ENCODE results near the gene C17orf113. TPM values are rescaled to one million over a fixed set of nuclear protein-coding genes. Genes with fewer than 3 reads are reported as not detected.
A peak's percentile ranks its signal among the peaks of the same experiment; 100 is the strongest.
"Not testable (repeated sequence)": the region's sequence is repeated elsewhere in the genome, so short reads cannot be mapped to it uniquely, and the experiment has no call there.

Gene C17orf113
- polyA plus RNA-seq, 4 donors = 3.1 to 6.0 (median 3.3) TPM

- DNase-seq (ENCODE audit: low read depth in 4 of 4, low spot score in 3 of 4) = no peak
These were observed 32.6 kb downstream of the C17orf113 start for GRCh38 chr17:42017866-42018200.

DNA sequence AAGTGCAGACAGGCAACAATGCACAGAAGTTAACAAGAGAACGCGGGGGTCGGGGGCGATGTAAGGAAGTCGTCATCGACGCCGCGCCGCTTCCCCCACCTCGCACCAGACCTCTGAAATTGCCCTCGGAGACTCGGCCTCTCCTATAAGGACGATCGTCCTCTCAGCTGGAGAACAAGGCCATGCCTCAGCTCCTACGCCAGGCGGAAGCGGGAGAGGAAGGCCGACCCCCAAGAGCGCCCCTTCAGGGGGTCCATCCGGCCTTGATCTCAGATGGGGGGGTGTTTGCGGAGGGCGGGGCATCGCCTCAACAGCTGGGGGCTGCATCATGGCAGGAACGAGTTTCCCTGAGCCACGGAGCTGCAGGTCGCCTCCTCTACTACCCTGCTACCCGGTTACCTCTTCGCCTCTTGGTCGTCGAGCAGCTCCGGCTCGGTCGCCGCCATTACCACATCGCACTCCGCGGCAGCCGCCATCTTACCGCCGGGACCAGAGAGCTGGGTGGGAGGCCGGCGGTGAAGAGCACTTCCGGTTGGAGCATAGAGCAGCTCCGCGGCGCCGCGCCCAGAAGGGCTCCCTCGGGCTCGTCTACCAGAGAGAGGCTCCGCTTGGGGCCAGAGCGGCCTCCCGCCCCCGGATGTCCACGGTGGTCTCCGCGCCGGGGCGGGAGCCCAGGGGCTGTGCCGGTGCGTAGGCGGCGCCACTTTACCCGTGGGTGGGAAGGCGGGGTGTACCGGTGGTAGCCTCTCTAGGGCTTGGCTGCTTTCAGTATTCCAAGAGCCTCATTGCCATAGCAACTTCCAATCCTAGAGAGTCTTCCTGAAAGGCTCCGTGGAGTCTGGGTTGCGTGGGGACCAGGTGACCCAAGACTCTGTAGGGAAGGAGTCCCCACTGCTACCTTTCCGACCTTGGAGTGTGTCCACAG lies 33.2 kb downstream of the C17orf113 start, which contains the start of gene DNAJC7:
Gene DNAJC7, minus strand, starts transcription at position 499 of the 925 bp plus-strand sequence. Its CDS starts 23 bp downstream, at position 476.
- DNase-seq (ENCODE audit: low read depth in 4 of 4, low spot score in 3 of 4) = peak; percentile 81 to 85 (median 83)

GRCh38 chr17:42016411-42016831 lies 34.0 kb downstream of the C17orf113 start:
- no peak for DNase-seq (ENCODE audit: low read depth in 4 of 4, low spot score in 3 of 4)

DNA sequence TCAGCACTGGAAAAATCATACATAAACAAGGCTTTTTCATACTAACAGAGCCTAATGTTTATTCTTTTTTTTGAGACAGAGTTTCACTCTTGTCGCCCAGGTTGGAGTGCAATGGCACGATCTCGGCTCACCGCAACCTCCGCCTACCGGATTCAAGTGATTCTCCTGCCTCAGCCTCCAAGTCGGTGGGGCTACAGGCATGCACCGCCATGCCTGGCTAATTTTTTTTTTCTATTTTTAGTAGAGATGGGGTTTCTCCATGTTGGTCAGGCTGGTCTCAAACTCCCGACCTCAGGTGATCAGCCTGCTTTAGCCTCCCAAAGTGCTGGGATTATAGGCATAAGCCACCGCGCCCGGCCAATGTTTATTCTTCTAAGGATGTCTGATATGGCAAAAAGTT lies 36.7 kb downstream of the C17orf113 start:
- not testable (repeated sequence) for DNase-seq (ENCODE audit: low read depth in 4 of 4, low spot score in 3 of 4)

DNA sequence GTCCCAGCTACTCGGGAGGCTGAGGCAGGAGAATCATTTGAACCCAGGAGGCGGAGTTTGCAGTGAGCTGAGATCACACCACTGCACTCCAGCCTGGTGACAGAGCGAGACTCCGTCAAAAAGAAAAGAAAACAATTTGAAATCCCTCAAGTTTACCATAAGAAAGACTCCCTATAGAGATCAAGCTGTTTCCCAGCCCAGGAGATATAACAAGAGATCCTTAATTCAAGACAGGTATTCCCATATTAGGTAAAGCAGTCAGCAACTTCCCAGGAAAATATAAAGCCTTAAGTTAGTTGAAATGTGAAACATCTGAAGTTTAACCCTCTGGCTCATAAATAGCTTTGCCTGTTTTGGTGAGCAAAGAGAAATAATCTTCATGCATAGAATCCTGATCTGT lies 38.0 kb downstream of the C17orf113 start:
- DNase-seq (ENCODE audit: low read depth in 4 of 4, low spot score in 3 of 4) = not testable (repeated sequence)

DNA sequence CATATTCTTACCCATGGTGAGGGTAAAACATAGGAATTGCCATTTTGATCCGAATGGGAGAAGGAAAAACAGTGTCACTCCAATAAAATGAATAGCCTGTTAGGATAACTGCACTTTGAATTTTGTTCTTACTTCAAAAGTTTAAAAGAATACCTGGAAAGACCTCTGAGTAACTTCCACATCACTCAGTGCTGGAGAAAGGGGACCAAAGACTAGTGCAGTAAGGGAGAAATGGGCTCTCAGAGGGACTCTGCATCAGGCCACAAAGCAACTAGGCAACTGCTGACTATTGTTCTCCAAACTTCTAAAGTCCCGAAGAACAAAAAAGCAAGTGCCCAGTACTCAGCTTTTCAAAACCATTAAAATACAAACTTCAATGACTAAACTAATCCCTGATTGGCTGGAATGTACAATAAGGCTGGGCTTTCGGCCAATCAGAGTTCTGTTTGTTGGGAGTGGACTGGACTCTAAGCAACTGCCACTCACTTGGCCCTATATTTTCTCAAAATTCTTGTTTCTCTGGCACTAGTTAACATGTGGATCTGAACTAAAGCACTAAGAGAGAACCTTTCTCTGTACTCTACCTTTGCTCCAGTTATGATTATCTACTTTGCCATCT lies 39.4 kb downstream of the C17orf113 start:
- DNase-seq (ENCODE audit: low read depth in 4 of 4, low spot score in 3 of 4) = no peak

DNA sequence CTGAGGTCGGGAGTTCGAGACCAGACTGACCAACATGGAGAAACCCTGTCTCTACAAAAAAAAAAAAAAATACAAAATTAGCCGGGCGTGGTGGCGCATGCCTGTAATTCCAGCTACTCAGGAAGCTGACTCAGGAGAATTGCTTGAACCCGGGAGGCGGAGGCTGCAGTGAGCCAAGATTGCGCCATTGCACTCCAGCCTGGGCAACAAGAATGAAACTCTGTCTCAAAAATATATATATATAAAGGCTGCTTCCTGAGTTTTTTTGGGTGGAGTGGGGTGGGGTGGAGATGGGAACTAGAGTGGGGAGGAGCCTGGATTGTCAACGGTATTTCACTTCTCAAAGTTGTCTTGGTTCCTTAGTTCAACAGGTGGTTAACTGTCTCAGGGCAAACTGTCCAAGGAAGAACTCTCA lies 40.1 kb downstream of the C17orf113 start:
- not testable (repeated sequence) for DNase-seq (ENCODE audit: low read depth in 4 of 4, low spot score in 3 of 4)

DNA sequence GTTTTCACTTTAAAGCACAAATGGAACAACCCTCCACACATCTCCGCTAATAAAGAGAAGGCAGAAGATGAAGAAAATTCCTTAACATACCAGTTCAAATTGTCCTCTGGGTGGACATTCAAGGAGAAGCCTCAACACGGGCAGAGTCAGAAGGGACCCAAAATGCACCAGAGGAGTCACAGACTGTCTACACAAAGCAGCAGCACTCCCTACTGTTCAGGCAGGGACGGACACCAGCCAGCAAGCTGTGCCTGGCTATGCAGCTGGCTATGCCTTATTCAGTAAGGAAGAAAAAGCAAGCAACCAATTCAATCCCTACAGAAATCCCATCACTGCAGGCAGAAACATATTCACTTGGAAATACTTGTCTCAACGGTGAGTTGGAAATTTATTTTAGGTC lies 41.2 kb downstream of the C17orf113 start:
- no peak for DNase-seq (ENCODE audit: low read depth in 4 of 4, low spot score in 3 of 4)

- DNase-seq (ENCODE audit: low read depth in 4 of 4, low spot score in 3 of 4) = no peak
These were observed 45.2 kb downstream of the C17orf113 start for GRCh38 chr17:42005166-42005565.

- no peak for DNase-seq (ENCODE audit: low read depth in 4 of 4, low spot score in 3 of 4)
These were observed 47.6 kb downstream of the C17orf113 start for GRCh38 chr17:42002792-42003301.

DNA sequence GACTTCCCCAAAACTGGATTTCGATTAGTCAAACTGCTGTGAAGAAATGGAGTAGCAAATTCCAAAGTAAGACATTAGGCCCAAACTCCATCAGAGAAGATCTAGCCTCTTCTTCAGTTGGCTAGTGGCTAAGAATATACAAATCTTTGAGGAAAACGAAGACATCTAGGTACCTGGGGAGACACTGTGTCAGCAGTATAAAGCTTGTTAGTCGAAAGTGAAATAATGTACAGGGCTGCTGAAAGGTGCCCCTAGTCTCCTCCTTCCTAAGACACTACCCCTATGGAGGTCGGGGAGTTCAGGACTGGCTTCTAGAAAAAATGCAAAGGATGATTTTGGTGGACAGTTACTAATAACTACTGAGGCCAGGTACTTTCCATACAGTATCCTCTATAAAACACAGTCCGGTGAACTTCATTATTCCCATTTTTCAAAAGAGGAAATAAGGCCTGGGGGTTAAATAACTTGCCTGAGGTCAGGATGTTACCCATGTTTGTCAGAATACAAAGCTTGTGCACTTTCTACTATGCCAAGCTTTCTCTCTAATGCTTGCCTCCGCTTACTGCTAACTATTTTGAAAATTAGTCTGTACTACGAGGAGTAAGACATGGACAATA lies 48.1 kb downstream of the C17orf113 start:
- DNase-seq (ENCODE audit: low read depth in 4 of 4, low spot score in 3 of 4) = no peak

DNA sequence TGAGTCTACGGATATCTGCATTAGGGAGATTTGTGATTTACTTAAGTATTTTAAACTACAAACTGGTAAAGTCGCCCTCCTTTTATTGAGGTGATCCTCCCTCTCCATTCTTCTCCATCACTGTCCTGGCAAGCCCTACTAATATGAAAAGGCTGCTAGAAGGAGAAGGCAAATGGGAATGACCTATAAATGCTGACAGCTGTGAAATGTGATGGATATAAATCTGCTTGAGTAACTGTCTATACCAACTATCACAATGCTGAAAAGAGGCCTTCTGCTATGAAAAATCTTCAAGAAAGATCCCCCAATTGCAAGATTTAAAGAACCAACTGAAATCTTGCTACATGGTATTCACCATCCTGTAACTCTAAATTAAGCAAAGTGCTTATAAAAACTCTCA lies 48.7 kb downstream of the C17orf113 start:
- no peak for DNase-seq (ENCODE audit: low read depth in 4 of 4, low spot score in 3 of 4)

GRCh38 chr17:42000413-42001133 lies 49.8 kb downstream of the C17orf113 start:
- DNase-seq (ENCODE audit: low read depth in 4 of 4, low spot score in 3 of 4) = no peak

GRCh38 chr17:41998497-41998896 lies 51.9 kb downstream of the C17orf113 start:
- no peak for DNase-seq (ENCODE audit: low read depth in 4 of 4, low spot score in 3 of 4)

DNA sequence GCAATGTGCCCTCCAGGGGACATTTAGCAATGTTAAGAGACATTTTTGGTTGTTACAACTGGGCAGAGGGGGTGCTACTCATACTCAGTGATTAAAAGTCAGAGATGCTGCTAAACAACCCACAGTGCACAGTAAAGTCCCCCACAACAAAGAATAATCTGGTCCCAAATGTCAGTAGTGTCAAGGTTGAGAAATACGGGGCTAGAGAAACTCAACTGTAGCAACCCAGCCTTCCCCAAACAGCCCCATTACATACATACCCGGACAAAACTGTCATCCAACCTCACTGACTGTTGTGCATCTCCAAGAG lies 53.6 kb downstream of the C17orf113 start:
- no peak for DNase-seq (ENCODE audit: low read depth in 4 of 4, low spot score in 3 of 4)

DNA sequence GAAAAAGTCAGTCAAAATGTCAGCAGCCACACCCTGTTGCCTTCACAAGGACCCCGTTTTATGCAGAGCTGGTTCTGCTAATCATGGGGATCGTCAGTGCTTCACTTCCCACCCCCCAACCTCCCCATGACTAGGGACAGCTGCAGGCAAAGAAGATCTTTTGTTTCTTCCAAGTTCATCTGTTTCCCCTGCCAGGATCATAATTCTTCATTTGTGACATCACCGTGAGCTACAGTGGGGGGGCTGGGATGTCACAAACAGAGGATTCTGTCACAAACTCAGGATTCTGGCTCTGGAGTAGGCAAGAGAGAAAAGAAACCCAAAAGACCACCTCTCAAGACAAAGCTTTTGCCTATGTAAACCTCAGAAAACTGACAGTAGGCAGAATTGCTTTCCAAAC lies 57.8 kb downstream of the C17orf113 start:
- no peak for DNase-seq (ENCODE audit: low read depth in 4 of 4, low spot score in 3 of 4)

DNA sequence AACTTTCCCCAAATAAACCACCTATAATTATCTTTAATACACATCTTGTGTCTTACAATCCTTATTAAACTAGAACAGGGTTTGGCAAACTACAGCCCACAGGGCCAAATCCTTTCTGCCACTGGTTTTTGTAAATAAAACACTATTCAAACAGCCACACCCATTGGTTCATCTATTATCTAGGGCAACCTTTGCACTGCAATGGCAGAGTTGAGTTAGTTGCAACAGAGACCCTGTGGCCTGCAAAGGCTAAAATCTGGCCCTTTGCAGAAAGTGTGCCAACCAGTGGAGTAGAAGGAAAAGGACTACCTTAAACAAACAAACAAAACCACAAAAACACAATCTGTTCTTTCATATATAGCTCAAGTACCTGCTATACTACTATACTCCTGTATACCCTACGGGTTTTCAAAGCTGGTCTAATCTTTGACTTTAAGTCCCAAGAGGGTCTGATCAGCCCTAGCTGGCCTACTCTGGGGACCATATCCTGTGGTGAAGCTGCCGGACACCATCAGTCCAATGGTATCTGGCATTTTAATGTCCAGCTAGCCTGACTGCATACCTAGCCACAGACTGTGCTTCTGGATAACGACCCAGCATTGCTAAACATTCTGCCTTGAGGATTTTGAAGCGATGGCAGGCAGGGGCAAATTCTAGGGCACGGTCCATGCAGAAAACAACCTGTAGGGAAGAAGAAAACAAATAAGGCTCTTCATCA lies 60.5 kb downstream of the C17orf113 start:
- no peak for DNase-seq (ENCODE audit: low read depth in 4 of 4, low spot score in 3 of 4)

DNA sequence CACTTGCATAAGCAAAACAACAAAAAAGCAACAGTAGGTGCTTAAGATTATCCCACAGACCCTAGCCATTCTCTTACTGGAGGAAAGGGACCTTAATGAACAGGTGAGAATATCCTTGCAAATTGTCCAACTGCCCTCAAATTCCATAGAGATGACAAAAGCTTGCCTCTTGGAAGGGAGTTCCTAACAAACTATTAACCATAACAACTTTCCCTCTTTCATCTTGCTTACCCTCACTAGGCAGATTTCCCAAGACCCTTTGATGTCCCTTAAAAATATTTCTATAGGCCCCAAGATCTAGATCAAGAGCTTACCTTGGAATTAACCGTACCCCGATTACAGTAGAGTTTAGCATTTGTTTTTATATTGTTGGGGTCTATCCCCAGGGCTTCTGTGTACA lies 62.0 kb downstream of the C17orf113 start:
- DNase-seq (ENCODE audit: low read depth in 4 of 4, low spot score in 3 of 4) = no peak
